GM18861 (cell line): ENCODE data around the gene TTC19.
"Not testable (repeated sequence)": the region's sequence is repeated elsewhere in the genome, so short reads cannot be mapped to it uniquely, and the experiment has no call there.

Source experiments
- ATAC-seq: cut with Tn5 transposase; IDR thresholded peaks from one replicate; pipeline ENCODE4 v1.9.1; 2021; ENCODE audit not compliant: unreplicated experiment

Gene TTC19

GRCh38 chr17:16027708-16028584 is 28.3 kb downstream of the TTC19 start:
- peak; percentile 81 for ATAC-seq

- ATAC-seq: no peak
These were observed 34.2 kb downstream of the TTC19 start for GRCh38 chr17:16033729-16034349.

DNA sequence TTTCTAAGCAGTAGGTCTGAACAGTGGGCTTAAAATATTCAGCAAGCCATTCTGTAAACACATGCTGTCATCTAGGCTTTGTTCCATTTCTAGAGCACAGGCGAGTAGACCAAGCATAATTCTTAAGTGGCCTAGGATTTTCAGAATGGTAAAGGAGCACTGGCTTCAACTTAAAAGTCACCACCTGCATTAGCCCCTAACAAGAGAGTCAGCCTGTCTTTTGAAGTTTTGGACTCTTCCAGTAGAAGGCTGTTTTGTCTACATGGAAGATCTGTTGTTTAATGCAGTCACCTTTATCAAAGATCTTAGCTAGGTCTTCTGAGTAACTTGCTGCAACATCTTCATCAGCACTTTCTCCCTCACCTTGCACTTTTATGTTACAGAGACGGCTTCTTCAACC is 36.6 kb downstream of the TTC19 start:
- ATAC-seq: no peak

- no peak for ATAC-seq
These were observed 38.0 kb downstream of the TTC19 start for GRCh38 chr17:16037636-16038035.

DNA sequence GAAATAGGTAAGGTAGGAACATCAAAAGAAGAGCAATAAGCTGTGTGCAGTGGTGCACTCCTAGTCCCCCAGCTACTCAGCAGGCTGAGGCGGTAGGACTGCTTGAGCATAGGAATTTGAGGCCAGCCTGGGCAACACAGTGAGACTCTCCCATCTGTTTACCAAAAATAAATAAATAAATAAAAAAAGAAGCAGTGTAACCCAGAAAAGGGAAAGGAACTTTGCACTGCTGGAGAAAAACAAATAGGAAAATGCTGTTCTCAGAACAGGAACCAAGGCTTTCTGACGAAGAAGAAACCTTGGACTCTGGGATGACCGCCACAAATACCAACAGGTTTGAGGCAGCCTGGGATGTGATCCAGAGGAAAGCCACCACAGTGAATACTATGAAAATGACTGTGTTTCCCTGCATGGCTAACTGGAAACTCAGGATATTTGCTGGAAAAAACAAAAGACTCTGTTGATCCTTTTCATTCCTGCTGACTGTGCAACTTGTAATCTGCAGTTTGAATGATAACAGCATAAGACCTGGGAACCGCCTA is 41.2 kb downstream of the TTC19 start:
- no peak for ATAC-seq

DNA sequence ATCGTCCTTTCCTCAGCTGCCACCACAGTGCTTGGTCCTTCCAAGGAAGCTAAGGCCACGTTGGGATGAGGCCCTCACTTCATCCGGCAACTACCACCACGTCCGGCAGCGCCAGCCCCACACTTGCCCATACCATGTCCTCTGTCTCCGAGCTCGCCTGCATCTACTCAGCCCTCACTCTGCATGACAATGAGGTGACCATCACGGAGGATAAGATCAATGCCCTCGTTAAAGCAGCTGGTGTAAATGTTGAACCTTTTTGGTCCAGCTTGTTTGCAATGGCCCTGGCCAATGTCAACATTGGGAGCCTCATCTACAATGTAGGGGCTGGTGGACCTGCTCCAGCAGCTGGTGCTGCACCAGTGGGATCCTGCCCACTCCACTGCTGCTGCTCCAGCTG is 44.9 kb downstream of the TTC19 start:
- ATAC-seq: no peak

- no peak for ATAC-seq
These were observed 47.3 kb downstream of the TTC19 start for GRCh38 chr17:16046966-16047365.

GRCh38 chr17:16048811-16049449 is 49.3 kb downstream of the TTC19 start:
- ATAC-seq: no peak

DNA sequence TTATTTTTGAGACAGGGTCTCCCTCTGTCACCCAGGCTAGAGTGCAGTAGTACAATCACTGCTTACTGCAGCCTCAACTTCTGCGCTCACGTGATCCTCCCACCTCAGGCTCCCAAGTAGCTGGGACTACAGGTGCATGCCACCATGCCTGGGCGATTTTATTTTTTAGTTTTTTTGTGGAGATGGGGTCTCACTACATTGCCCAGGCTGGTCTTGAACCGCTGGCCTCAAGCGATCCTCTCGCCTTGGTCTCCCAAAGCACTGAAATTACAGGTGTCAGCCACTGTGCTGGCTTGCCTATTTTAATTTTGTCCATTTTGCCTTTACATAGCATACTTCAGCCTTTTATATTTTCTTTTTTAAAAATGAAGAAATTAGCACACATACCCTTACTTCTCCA is 51.2 kb downstream of the TTC19 start:
- ATAC-seq: no peak

DNA sequence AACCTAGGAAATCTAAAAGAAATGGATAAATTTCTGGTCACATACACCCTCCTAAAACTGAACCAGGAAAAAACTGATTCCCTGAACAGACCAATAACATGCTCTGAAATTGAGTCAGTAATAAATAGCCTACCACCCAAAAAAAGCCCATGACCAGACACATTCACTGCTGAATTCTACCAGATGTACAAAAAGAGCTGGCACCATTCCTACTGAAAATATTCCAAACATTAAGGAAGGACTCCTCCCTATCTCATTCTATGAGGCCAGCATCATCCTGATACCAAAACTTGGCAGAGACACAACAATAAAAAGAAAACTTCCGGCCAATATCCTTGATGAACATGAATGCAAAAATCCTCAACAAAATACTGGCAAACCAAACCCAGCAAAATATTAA is 52.9 kb downstream of the TTC19 start:
- ATAC-seq: no peak

DNA sequence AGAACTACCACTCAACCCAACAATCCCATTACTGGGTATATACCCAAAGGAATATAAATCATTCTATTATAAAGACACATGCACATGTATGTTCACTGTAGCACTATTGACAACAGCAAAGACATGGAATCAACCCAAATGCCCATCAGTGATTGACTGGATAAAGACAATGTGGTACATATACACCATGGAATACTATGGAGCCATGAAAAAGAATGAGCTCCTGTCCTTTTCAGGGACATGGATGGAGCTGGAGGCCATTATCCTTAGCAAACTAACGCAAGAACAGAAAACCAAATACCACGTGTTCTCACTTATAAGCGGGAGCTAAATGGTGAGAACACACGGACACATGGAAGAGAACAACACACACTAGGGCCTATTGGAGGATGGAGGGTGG is 55.5 kb downstream of the TTC19 start:
- not testable (repeated sequence) for ATAC-seq

DNA sequence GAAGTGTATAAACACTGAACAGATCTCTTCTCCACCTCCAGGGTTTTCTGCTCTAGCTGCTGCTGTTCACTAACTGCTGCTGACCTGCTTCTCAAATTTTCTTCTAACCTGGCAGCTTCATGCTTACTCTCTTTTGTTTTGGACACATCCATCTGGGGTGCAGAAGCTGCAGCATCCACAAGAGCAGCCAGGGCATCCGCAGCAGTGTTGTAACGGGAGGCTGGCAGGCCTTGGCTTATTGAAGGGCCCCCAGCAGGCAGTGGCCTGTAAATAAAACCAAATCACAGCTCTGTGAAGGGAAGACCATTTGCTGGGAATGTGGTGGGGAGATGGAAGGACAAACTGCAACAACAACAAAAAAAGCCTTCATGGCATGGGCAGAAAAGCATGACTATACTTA is 62.0 kb downstream of the TTC19 start:
- no peak for ATAC-seq

DNA sequence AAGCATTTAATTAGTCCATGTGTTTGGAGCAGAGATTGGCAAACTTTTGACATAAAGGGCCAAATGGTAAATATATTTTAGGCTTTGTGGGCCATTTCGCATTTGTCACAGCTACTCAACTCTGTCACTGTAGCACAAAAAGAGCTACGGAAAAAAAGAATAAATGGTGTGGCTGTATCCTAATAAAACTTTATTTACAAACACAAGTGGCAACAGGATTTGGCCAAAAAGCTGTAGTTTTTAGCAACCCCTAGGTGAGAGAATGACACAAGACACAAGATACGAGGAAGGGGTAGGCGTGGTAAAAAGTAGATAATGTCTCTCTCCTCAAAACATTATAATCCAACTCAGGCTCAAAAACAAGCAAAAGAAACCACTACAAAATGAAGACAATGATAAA is 66.5 kb downstream of the TTC19 start:
- ATAC-seq: no peak

- ATAC-seq: no peak
These were observed 68.7 kb downstream of the TTC19 start for GRCh38 chr17:16068323-16068722.

DNA sequence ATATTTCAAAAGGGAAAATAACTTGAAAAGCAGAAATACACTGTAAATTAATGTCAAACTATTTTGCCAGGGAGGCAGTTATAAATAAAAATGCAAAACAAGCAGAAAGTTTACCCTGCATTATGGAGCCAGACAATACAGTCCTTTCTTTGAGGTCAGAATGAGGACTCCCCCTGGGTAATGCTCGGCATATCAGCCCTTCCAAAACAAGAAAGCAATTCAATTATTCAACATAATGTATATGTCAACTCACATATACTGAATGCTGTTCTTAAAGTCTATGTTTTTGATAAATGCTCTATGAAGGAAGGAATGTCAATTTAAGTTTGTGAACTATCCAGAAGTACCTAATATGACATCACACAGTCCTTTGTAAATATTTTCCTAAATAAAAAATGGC is 72.4 kb downstream of the TTC19 start:
- no peak for ATAC-seq

GRCh38 chr17:16073845-16074244 is 74.2 kb downstream of the TTC19 start:
- ATAC-seq: no peak

- no peak for ATAC-seq
These were observed 74.8 kb downstream of the TTC19 start for GRCh38 chr17:16074423-16074822.

- no peak for ATAC-seq
These were observed 76.3 kb downstream of the TTC19 start for GRCh38 chr17:16075949-16076348.
